ENCODE results near the gene WWC1.

DNA sequence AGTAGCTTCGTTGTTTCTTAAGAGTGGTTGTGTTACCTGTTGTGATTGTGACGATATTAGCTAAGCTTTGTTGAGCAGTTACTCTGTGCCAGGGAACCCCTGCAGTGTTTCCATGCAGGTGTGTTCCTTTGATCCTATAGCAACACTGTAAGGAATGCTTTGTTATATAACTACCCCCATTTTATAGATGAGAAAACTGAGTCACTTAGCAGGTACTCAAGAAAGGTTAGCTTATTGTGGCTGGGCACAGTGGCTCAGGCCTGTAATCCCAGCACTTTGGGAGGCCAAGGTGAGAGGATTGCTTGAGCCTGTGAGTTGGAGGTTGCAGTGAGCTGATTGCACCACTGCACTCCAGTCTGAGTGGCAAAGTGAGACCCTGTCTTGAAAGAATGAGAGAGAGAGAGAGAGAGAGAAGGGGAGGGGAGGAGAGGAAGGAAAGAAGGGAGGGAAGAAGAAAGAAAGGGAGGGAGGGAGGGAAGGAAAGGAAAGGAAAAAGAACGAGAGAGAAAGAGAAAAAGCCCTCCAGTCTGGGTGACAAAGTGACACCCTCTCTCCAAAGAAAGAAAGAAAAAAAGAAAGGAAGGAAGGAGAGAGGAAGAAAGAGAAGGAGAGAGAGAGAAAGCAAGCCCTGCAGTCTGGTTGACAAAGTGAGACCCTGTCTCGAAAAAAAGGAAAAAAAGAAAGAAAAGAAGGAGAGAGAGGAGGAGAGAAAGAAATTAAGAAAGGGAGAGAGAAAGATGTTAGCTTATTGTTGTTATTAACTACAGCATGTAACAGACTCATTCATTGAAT lies 109.2 kb downstream of the WWC1 start:
- no peak for TF ChIP-seq GATA2 (IDR thresholded peaks at IDR 0.05; ENCODE audit: low read depth, low read length)
- TF ChIP-seq GATA3 (IDR thresholded peaks at IDR 0.05; ENCODE audit: low read depth, low read length): no peak

Data from SH-SY5Y (cell line).